ENCODE results near the gene GATC.

The GATC gene

GRCh38 chr12:120498870-120499515 is 52.7 kb downstream of the GATC start:
- no peak for DNase-seq (ENCODE audit: low spot score)
- no peak for TF ChIP-seq CTCF (IDR thresholded peaks at IDR 0.05)
- Histone ChIP-seq H3K4me3 (no peak overlapping the region), H3K27ac (no peak overlapping the region)

- no peak for TF ChIP-seq CTCF (IDR thresholded peaks at IDR 0.05)
- Histone ChIP-seq H3K4me3 (no peak overlapping the region), H3K27ac (no peak overlapping the region)
- DNase-seq (ENCODE audit: low spot score) = no peak
Observed at GRCh38 chr12:120500581-120500980, 54.3 kb downstream of the GATC start.

GRCh38 chr12:120504587-120504986 is 58.3 kb downstream of the GATC start:
- Histone ChIP-seq H3K27ac (no peak overlapping the region), H3K4me3 (no peak overlapping the region)
- no peak for DNase-seq (ENCODE audit: low spot score)
- TF ChIP-seq CTCF (IDR thresholded peaks at IDR 0.05) = no peak

GRCh38 chr12:120508537-120508936 is 62.3 kb downstream of the GATC start:
- no peak overlapping the region for H3K4me3 ChIP-seq
- no peak for TF ChIP-seq CTCF (IDR thresholded peaks at IDR 0.05)
- no peak overlapping the region for H3K27ac ChIP-seq
- no peak for DNase-seq (ENCODE audit: low spot score)

All from coronary artery (tissue), 2 donors.